Gastroesophageal sphincter (tissue), 4 donors: Measurements from ENCODE around the gene C19orf12. TPM values are rescaled to one million over a fixed set of nuclear protein-coding genes. Genes with fewer than 3 reads are reported as not detected.
A peak's percentile ranks its signal among the peaks of the same experiment; 100 is the strongest.

Experiments
- ATAC-seq: fragments of 150-250 bp; one replicate; pipeline ENCODE4 v1.9.1; 2016; ENCODE audit warnings: mild to moderate bottlenecking, moderate library complexity
- H3K27ac ChIP-seq, 4 donors: fragments of 200-600 bp; sonication (generic) in 3 of 4; 1 replicate in 3 of 4; 2 replicates in 1 of 4; pipeline ENCODE4 v1.5.1; 2016 to 2019
- H3K27me3 ChIP-seq: fragments of 200-600 bp; sonication (generic); one replicate; pipeline ENCODE4 v1.5.1; 2019
- H3K36me3 ChIP-seq, 2 donors: fragments of 200-600 bp; sonication (generic); one replicate each; pipeline ENCODE4 v1.5.1; 2019; ENCODE audit warnings: control low read depth in 1 of 2
- H3K4me1 ChIP-seq, 3 donors: fragments of 200-600 bp; sonication (generic); 1 replicate in 2 of 3; 2 replicates in 1 of 3; pipeline ENCODE4 v1.5.1; 2016 to 2019; ENCODE audit warnings: control low read depth in 2 of 3
- H3K4me3 ChIP-seq, 2 donors: fragments of 200-600 bp; sonication (generic); one replicate each; pipeline ENCODE4 v1.5.1; 2019; ENCODE audit warnings: mild to moderate bottlenecking in 1 of 2, moderate library complexity in 1 of 2
- H3K9me3 ChIP-seq, 3 donors: fragments of 200-600 bp; sonication (generic); one replicate each; pipeline ENCODE4 v1.5.1; 2017 to 2019; ENCODE audit warnings: control low read depth in 2 of 3
- CTCF ChIP-seq, 4 experiments: fragments of 200-600 bp in 2 of 4; fragments of 450-650 bp in 2 of 4; sonication (generic) in 1 of 4; IDR thresholded peaks; one replicate each; pipeline ENCODE4 v1.5.1; 2017 to 2019; ENCODE audit warnings: antibody characterized with exemption in 4 of 4, mild to moderate bottlenecking in 2 of 4, moderate library complexity in 2 of 4
- EP300 ChIP-seq: sonication (generic); formaldehyde crosslinking; IDR thresholded peaks from one replicate; pipeline ENCODE4 v1.6.1; 2017; ENCODE audit warnings: antibody characterized with exemption, mild to moderate bottlenecking
- POLR2A ChIP-seq, 2 donors: fragments of 450-650 bp; IDR thresholded peaks; one replicate each; pipeline ENCODE4 v1.6.1; 2017; ENCODE audit warnings: antibody characterized with exemption in 2 of 2, mild to moderate bottlenecking in 2 of 2, moderate library complexity in 1 of 2
- POLR2AphosphoS5 ChIP-seq: sonication (generic); formaldehyde crosslinking; IDR thresholded peaks from one replicate; pipeline ENCODE4 v1.6.1; 2017; ENCODE audit warnings: antibody characterized with exemption
- WGBS, 2 donors: methylation state at CpG; one replicate each; pipeline ENCODE4 v1.1.5; 2018; ENCODE audit warnings: low coverage in 1 of 2; 5-methylcytosine and 5-hydroxymethylcytosine counted together
- total RNA-seq, 4 donors: library from RNA; depleted of rRNA; stranded (reverse); fragments of >200 nt; gene quantifications; one replicate each; pipeline ENCODE4 v1.1.0, GENCODE V29; 2016

Gene C19orf12
- 10 to 100 TPM; 37.6 to 62.1 (median 49.7) TPM for total RNA-seq

- TF ChIP-seq EP300 (no peak), CTCF (IDR thresholded peaks at IDR 0.05) (peak in 1 of 4 experiments; percentile 16), POLR2AphosphoS5 (peak; percentile 68), POLR2A (IDR thresholded peaks at IDR 0.05) (peak; percentile 86 to 91)
- WGBS, 2 donors: no CpG with 5 or more reads among the region's 72 CpGs
- no peaks in the 10 kb centered on the region for H3K9me3 ChIP-seq
- peak within 1 kb of the TSS; percentile 85 to 95 (median 94) for H3K27ac ChIP-seq
- peaks cover 0 to 61% (median 24%) of the 10 kb centered on the region in 3 donors for H3K4me1 ChIP-seq
- peak within 1 kb of the TSS; percentile 89 to 98 for H3K4me3 ChIP-seq
- no peaks in the 10 kb centered on the region for H3K27me3 ChIP-seq
- ATAC-seq: peak; percentile 86
- H3K36me3 ChIP-seq: peaks cover 0 to 9% of the 10 kb centered on the region in 2 donors
These were observed at the start of gene C19orf12 for GRCh38 chr19:29714953-29715700. Gene C19orf12, minus strand, starts transcription at chr19:29715261. Its CDS starts 6,848 bp downstream, at chr19:29708413.

GRCh38 chr19:29764361-29764760, 49.3 kb upstream of the C19orf12 start:
- Histone ChIP-seq H3K4me1 (peaks cover 0 to 7% (median 0%) of the 10 kb centered on the region in 3 donors), H3K4me3 (no peak overlapping the region), H3K27ac (no peak overlapping the region), H3K27me3 (peaks cover 19% of the 10 kb centered on the region), H3K9me3 (no peaks in the 10 kb centered on the region), H3K36me3 (no peaks in the 10 kb centered on the region)
- no peak for ATAC-seq
- WGBS, 2 donors: 78 to 96% methylated on average over 5 to 6 of the region's 8 CpGs
- TF ChIP-seq POLR2A (IDR thresholded peaks at IDR 0.05): no peak
- TF ChIP-seq POLR2AphosphoS5: no peak
- TF ChIP-seq CTCF (IDR thresholded peaks at IDR 0.05): no peak
- TF ChIP-seq EP300: no peak

- TF ChIP-seq EP300 (no peak), CTCF (IDR thresholded peaks at IDR 0.05) (no peak), POLR2A (IDR thresholded peaks at IDR 0.05) (no peak), POLR2AphosphoS5 (no peak)
- Histone ChIP-seq H3K36me3 (no peaks in the 10 kb centered on the region), H3K27ac (no peak overlapping the region), H3K27me3 (peaks cover 19% of the 10 kb centered on the region), H3K9me3 (no peaks in the 10 kb centered on the region), H3K4me1 (peaks cover 0 to 7% (median 0%) of the 10 kb centered on the region in 3 donors), H3K4me3 (no peak overlapping the region)
- WGBS, 2 donors: 73 to 84% methylated on average over 4 of the region's 4 CpGs
- no peak for ATAC-seq
These were observed 48.1 kb upstream of the C19orf12 start for GRCh38 chr19:29763196-29763595.

- H3K27ac ChIP-seq: no peak overlapping the region
- H3K9me3 ChIP-seq: no peaks in the 10 kb centered on the region
- TF ChIP-seq POLR2AphosphoS5 (no peak), CTCF (IDR thresholded peaks at IDR 0.05) (no peak), POLR2A (IDR thresholded peaks at IDR 0.05) (no peak), EP300 (no peak)
- H3K4me1 ChIP-seq: peaks cover 0 to 7% (median 0%) of the 10 kb centered on the region in 3 donors
- peaks cover 19% of the 10 kb centered on the region for H3K27me3 ChIP-seq
- H3K36me3 ChIP-seq: no peaks in the 10 kb centered on the region
- no peak for ATAC-seq
- WGBS, 2 donors: 68 to 73% methylated on average over 7 to 8 of the region's 14 CpGs
- no peak overlapping the region for H3K4me3 ChIP-seq
These were observed 46.6 kb upstream of the C19orf12 start for GRCh38 chr19:29761575-29762232.
